Adipocyte (in vitro differentiated cells): ENCODE results near the gene TRDN.

Source experiments
- DNase-seq: peaks from one replicate; pipeline ENCODE4 v3.0.0-alpha.2; 2015; ENCODE audit warnings: low read depth
- H3K27me3 ChIP-seq: replicated peaks from 2 replicates; pipeline ENCODE4 v1.7.0; 2013; ENCODE audit warnings: mild to moderate bottlenecking, low read length, moderate library complexity; ENCODE audit not compliant: control insufficient read depth, insufficient read depth
- H3K36me3 ChIP-seq: 2 replicates; pipeline ENCODE4 v1.7.0; 2013; ENCODE audit warnings: low read length, mild to moderate bottlenecking, moderate library complexity; ENCODE audit not compliant: control insufficient read depth, insufficient read depth, severe bottlenecking
- H3K4me1 ChIP-seq: 2 replicates; pipeline ENCODE4 v1.7.0; 2013; ENCODE audit warnings: mild to moderate bottlenecking, low read length, moderate library complexity; ENCODE audit not compliant: control insufficient read depth, insufficient read depth
- H3K4me3 ChIP-seq: 2 replicates; pipeline ENCODE4 v1.7.0; 2013; ENCODE audit warnings: mild to moderate bottlenecking, low read length, moderate library complexity
- H3K9ac ChIP-seq: 2 replicates; pipeline ENCODE4 v1.7.0; 2013; ENCODE audit warnings: mild to moderate bottlenecking, low read length, moderate library complexity
- H3K9me3 ChIP-seq: 2 replicates; pipeline ENCODE4 v1.7.0; 2013; ENCODE audit warnings: mild to moderate bottlenecking, low read length, moderate library complexity; ENCODE audit not compliant: control insufficient read depth

TRDN gene

DNA sequence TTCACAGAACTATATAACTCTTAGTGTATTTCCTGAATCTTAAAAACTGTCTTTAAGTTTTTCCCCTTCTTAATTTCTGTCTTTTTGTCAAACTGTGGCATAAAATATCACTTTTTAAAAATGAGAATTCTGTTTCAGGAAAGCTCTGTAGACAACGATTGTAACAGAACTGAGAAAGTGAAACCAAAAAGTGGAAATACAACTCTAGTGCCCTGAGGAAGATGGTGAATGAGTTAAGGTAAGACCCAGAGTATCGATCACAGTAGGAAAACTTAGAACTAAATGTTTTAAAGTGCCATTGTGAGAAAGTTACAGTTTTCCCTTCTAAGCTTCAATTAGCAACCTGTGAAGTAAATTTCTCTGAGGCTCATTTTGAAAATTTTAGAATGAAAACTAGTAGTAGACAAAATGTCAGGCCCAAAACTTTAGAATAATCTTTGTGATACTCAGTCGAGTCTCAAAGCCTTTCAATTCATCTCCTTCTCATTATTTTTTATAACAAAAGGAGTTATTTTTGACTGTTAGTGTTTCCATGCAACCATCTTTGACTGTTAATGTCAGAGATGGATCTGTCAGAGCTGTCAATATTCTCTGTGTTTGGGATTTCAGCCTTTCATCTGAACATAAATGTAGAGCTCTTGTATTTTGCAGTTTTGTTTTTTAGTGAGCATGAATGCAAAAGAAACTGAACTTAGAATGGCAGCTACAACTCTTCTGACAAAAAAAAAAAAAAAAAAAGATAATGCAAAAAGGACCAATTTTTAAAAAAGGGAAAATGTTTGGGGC is 19.0 kb upstream of the TRDN start:
- peak overlapping the region; percentile 77 for H3K4me3 ChIP-seq
- H3K4me1 ChIP-seq, result no peaks in the 10 kb centered on the region
- H3K9ac ChIP-seq, result peak overlapping the region; percentile 58
- H3K9me3 ChIP-seq, result no peaks in the 10 kb centered on the region
- H3K27me3 ChIP-seq, result no peaks in the 10 kb centered on the region
- H3K36me3 ChIP-seq, result no peaks in the 10 kb centered on the region
- DNase-seq, result peak; percentile 5

DNA sequence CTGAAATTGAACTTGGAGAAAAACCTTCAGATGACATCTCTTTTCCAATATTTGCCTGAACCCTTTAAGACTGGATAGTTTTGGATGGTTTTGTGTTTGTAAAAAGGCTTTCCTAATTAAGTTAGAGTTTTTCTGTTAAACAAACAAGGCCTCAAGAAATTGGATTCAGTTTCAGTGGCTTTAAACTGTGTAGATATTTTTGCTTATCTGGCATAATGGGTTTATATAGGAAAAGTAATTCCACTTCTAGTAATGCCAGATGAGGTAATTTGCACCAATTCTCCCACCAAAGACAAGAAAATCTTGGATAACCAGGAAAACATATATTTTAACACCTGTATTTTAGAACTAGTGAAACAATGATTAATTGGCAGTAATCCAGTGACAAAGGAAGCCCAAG is 12.0 kb upstream of the TRDN start:
- no peaks in the 10 kb centered on the region for H3K27me3 ChIP-seq
- no peaks in the 10 kb centered on the region for H3K4me1 ChIP-seq
- DNase-seq, result no peak
- peaks cover 4% of the 10 kb centered on the region for H3K9me3 ChIP-seq
- H3K36me3 ChIP-seq, result no peaks in the 10 kb centered on the region
- H3K9ac ChIP-seq, result no peak overlapping the region
- H3K4me3 ChIP-seq, result no peak overlapping the region

DNA sequence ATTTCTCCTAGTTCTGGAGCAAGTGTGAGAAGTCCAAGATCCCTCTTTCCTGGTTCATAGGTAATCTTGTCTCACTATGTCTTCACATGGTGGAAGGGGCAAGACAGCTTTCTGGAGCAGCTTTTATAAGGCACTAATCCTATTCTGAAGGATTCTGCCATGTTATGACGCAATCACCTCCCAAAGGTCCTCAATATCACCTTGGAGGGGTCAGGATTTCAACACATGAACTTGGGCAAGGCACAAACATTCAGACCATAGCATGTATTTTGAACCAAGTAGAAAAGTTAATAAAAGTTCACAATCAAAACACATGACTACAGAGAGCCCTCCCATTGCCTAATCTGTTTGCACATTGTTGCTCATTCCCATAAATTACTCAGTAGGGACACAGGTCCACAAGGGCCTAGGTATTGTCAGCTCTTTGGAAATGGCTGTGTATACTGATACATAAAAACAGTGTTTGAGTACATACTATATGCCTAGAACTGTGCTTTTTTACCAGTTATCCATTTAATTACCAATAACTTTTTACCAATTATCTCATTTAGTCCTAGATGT is 11.3 kb upstream of the TRDN start:
- DNase-seq, result no peak
- Histone ChIP-seq H3K9me3 (peaks cover 4% of the 10 kb centered on the region), H3K9ac (no peak overlapping the region)

GRCh38 chr6:123641497-123641896 is 4.7 kb upstream of the TRDN start:
- H3K4me3 ChIP-seq, result no peak overlapping the region
- no peak overlapping the region for H3K9ac ChIP-seq
- no peak for DNase-seq
- H3K27me3 ChIP-seq, result no peaks in the 10 kb centered on the region
- no peaks in the 10 kb centered on the region for H3K36me3 ChIP-seq
- no peaks in the 10 kb centered on the region for H3K4me1 ChIP-seq
- H3K9me3 ChIP-seq, result no peaks in the 10 kb centered on the region

More for the DNA sequence above, 11.3 kb upstream of the TRDN start:
- H3K27me3 ChIP-seq, result no peaks in the 10 kb centered on the region
- H3K4me3 ChIP-seq, result no peak overlapping the region
- no peaks in the 10 kb centered on the region for H3K36me3 ChIP-seq
- H3K4me1 ChIP-seq, result no peaks in the 10 kb centered on the region

DNA sequence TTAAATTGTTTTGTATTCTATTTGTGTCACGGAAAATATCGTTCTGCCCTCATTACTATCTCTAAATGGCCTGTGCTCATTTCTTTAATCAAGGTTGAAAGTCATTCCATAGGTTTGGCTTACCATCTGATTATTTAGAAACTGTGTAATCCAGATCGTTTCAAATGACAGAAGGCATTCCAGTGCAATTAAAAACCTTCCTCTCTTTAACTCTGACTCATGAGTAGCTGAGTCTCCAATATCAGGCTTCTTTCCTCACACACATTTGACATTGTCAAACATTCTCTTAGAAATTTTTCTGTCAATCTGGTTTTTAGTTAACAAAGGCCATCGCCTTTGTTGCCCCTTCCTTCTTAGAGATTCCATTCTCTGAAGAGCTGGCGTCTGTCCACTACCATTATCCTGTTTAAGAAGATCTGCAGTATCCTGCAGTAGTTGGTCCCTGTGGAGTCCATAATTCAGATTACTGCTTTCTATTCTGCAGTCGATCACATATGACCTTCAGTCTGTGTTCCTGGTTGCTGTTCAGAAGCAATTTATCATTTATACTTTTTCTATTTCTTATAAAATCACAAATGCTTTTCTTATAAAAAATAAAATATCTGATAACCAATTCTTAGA is 3.9 kb upstream of the TRDN start:
- Histone ChIP-seq H3K27me3 (no peaks in the 10 kb centered on the region), H3K4me1 (no peaks in the 10 kb centered on the region), H3K9me3 (no peaks in the 10 kb centered on the region), H3K9ac (no peak overlapping the region), H3K4me3 (no peak overlapping the region), H3K36me3 (no peaks in the 10 kb centered on the region)
- DNase-seq, result no peak

DNA sequence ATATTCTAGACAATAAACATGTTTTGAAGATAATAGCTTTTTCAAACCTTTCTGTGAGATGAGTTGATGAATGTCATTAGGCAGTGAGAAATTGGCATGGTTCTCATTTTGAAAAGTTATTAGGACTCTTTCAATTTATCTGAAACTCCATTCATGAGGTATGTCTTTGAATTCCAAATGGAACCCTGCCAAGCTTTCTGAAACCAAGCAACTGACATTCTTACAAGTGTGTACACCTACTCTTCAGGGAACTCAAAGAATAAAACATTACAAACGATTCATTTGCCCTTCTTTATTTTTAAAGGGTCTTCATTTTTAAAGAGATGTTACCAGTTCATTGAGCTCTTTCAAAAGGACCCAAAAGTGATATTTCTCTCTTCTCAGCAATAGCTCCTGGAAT is 2.1 kb upstream of the TRDN start:
- no peaks in the 10 kb centered on the region for H3K4me1 ChIP-seq
- no peak overlapping the region for H3K4me3 ChIP-seq
- no peak for DNase-seq
- no peaks in the 10 kb centered on the region for H3K9me3 ChIP-seq
- no peaks in the 10 kb centered on the region for H3K27me3 ChIP-seq
- H3K36me3 ChIP-seq, result no peaks in the 10 kb centered on the region
- H3K9ac ChIP-seq, result no peak overlapping the region

- Histone ChIP-seq H3K9me3 (no peaks in the 10 kb centered on the region), H3K9ac (no peak overlapping the region), H3K4me3 (no peak overlapping the region), H3K4me1 (no peaks in the 10 kb centered on the region), H3K27me3 (no peaks in the 10 kb centered on the region), H3K36me3 (no peaks in the 10 kb centered on the region)
- DNase-seq, result no peak
Observed at GRCh38 chr6:123636282-123636681, 468 bp downstream of the TRDN start.

GRCh38 chr6:123635567-123635966 is 1.2 kb downstream of the TRDN start:
- Histone ChIP-seq H3K9me3 (no peaks in the 10 kb centered on the region), H3K27me3 (no peaks in the 10 kb centered on the region), H3K36me3 (no peaks in the 10 kb centered on the region), H3K9ac (no peak overlapping the region), H3K4me3 (no peak overlapping the region), H3K4me1 (no peaks in the 10 kb centered on the region)
- no peak for DNase-seq

GRCh38 chr6:123635144-123635543 is 1.6 kb downstream of the TRDN start:
- no peaks in the 10 kb centered on the region for H3K27me3 ChIP-seq
- no peaks in the 10 kb centered on the region for H3K9me3 ChIP-seq
- H3K4me1 ChIP-seq, result no peaks in the 10 kb centered on the region
- DNase-seq, result no peak
- no peaks in the 10 kb centered on the region for H3K36me3 ChIP-seq
- H3K9ac ChIP-seq, result no peak overlapping the region
- H3K4me3 ChIP-seq, result no peak overlapping the region

GRCh38 chr6:123632641-123633040 is 4.1 kb downstream of the TRDN start:
- Histone ChIP-seq H3K4me1 (no peaks in the 10 kb centered on the region), H3K4me3 (no peak overlapping the region), H3K36me3 (no peaks in the 10 kb centered on the region), H3K9ac (no peak overlapping the region), H3K9me3 (no peaks in the 10 kb centered on the region), H3K27me3 (no peaks in the 10 kb centered on the region)
- DNase-seq, result no peak

DNA sequence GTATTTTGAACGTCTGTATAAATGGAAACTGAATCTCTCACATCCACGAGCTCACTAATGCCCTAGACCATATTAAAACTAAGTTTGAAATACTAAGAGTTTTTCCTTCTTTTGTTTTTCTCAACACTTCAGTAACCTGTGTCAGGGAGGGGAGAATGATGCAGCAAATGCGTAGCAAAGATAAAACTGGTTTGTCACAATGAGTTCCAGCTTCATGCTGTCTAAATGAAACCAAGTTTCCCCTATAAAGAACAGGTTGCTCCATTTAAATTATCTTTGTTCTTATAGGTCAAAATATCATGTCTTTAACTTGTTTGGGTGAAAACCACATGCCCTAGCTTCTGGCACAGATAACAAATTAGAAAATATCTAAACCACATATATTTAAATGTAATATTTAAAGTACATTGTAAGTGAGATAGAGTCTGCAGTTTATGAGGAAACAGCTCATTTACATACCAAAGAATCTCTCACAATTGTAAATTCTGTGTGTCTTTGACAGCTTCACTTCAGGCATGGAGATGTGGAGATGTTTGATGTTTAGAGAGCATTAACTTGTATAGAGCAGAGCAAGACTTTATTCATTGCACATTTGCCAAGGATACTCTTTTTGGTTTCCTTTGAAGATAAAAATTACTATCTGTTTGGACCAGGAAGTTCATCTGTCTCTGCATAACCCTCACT is 7.3 kb downstream of the TRDN start:
- H3K9me3 ChIP-seq, result no peaks in the 10 kb centered on the region
- H3K4me3 ChIP-seq, result no peak overlapping the region
- no peak overlapping the region for H3K9ac ChIP-seq
- no peaks in the 10 kb centered on the region for H3K27me3 ChIP-seq
- H3K4me1 ChIP-seq, result no peaks in the 10 kb centered on the region
- no peak for DNase-seq
- H3K36me3 ChIP-seq, result no peaks in the 10 kb centered on the region
